Left kidney (tissue), 2 donors: ENCODE data around the gene TMEM271. TPM values are rescaled to one million over a fixed set of nuclear protein-coding genes. Genes with fewer than 3 reads are reported as not detected.
"Not testable (repeated sequence)": the region's sequence is repeated elsewhere in the genome, so short reads cannot be mapped to it uniquely, and the experiment has no call there.

Experiments
- DNase-seq: peaks from one replicate; pipeline ENCODE4 v3.0.0-alpha.2; 2013
- polyA plus RNA-seq: library from polyadenylated mRNA; unstranded; fragments of 120-200 nt; gene quantifications from one replicate; pipeline ENCODE4 v1.2.1, GENCODE V29; 2013; ENCODE audit not compliant: insufficient read length

Gene TMEM271
- polyA plus RNA-seq, 1 donor, result not detected

- DNase-seq, result no peak
Observed at GRCh38 chr4:566035-566434, 10.1 kb downstream of the TMEM271 start.

GRCh38 chr4:565614-566013 is 10.5 kb downstream of the TMEM271 start:
- DNase-seq, result not testable (repeated sequence)

GRCh38 chr4:562458-562857 is 13.6 kb downstream of the TMEM271 start:
- DNase-seq, result not testable (repeated sequence)

- DNase-seq, result no peak
Observed at GRCh38 chr4:561426-561825, 14.7 kb downstream of the TMEM271 start.

GRCh38 chr4:560731-561291 is 15.3 kb downstream of the TMEM271 start:
- DNase-seq, result no peak

GRCh38 chr4:560061-560460 is 16.0 kb downstream of the TMEM271 start:
- DNase-seq, result no peak

- DNase-seq, result no peak
Observed at GRCh38 chr4:555566-556275, 20.4 kb downstream of the TMEM271 start.

GRCh38 chr4:554793-555320 is 21.2 kb downstream of the TMEM271 start:
- not testable (repeated sequence) for DNase-seq

GRCh38 chr4:552019-552418 is 24.1 kb downstream of the TMEM271 start:
- DNase-seq, result no peak

GRCh38 chr4:550268-550667 is 25.8 kb downstream of the TMEM271 start:
- not testable (repeated sequence) for DNase-seq

- DNase-seq, result no peak
Observed at GRCh38 chr4:548976-549375, 27.1 kb downstream of the TMEM271 start.

- no peak for DNase-seq
Observed at GRCh38 chr4:545612-546011, 30.5 kb downstream of the TMEM271 start.

GRCh38 chr4:544386-545105 is 31.5 kb downstream of the TMEM271 start:
- DNase-seq, result no peak

GRCh38 chr4:541271-541670 is 34.8 kb downstream of the TMEM271 start:
- no peak for DNase-seq

GRCh38 chr4:538542-539142 is 37.5 kb downstream of the TMEM271 start:
- DNase-seq, result no peak

GRCh38 chr4:537436-538264 is 38.4 kb downstream of the TMEM271 start:
- no peak for DNase-seq

- DNase-seq, result no peak
Observed at GRCh38 chr4:536351-536972, 39.6 kb downstream of the TMEM271 start.

GRCh38 chr4:535924-536281 is 40.2 kb downstream of the TMEM271 start:
- no peak for DNase-seq

- no peak for DNase-seq
Observed at GRCh38 chr4:535181-535923, 40.7 kb downstream of the TMEM271 start.

- no peak for DNase-seq
Observed at GRCh38 chr4:534576-535151, 41.4 kb downstream of the TMEM271 start.
